A673 (cell line): ENCODE measurements around the gene TAF10.

Experiments used
- CTCF ChIP-seq: fragments of 300-800, 200-600 bp; sonication (generic); conservative IDR thresholded peaks from 2 replicates; pipeline ENCODE4 v1.5.1; 2017; ENCODE audit warnings: low read depth, mild to moderate bottlenecking, antibody characterized with exemption, low read length, moderate library complexity, mixed read lengths
- EZH2 ChIP-seq: fragments of 200-600 bp; sonication (generic); IDR thresholded peaks from 2 replicates; pipeline ENCODE4 v1.6.1; 2017; ENCODE audit warnings: borderline replicate concordance, low read depth, mild to moderate bottlenecking, mixed read lengths, antibody characterized with exemption, low read length; ENCODE audit not compliant: poor library complexity, severe bottlenecking

DNA sequence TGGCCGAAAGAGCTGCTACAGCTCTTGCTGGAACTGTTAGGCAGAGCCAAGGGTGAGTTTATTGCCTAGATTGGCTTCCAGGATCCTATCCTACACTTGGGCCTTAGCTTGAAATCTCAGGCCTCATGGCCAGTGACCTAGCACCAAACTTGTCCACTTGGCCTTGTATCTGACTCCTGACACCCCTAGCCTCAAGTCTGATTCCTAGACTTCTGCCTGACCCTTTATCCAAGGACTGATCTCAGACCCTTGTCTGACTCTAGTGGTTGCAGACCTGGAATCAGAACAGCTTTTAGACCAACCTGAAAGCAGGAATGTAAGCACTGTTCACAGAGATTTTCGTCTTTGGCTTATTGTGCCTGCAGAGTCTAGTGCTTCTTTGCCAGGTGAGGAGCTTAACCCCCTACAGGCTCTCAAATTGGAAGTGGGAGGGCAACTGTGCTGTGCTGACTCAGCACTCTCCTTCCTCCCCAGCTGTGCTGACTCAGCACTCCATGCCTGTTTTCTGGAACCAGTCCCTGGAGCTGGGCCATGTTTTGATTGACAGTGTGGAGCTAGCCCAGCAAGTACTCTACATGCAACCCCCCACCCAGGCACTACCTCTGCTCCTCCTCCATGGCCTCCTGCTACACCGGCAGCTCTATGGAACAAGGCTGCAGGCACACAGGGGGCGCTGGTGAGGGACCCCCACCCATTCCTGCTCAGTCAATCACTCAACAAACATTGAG lies 43.7 kb downstream of the TAF10 start:
- peak; percentile 31; the same call in 1 of the 2 replicates for TF ChIP-seq CTCF
- no peak for TF ChIP-seq EZH2
